HepG2 (cell line): Measurements from ENCODE around the gene TGIF1. TPM values are rescaled to one million over a fixed set of nuclear protein-coding genes. Genes with fewer than 3 reads are reported as not detected.
A peak's percentile ranks its signal among the peaks of the same experiment; 100 is the strongest.

Experiments
- FOXC1 ChIP-seq: sonication (generic); formaldehyde crosslinking; IDR thresholded peaks from 2 replicates; pipeline ENCODE4 v1.8.0; 2022; ENCODE audit warnings: mild to moderate bottlenecking, missing genetic modification reagents, borderline replicate concordance
- GPN1 ChIP-seq: sonication (generic); formaldehyde crosslinking; IDR thresholded peaks from 2 replicates; pipeline ENCODE4 v1.5.1; 2020; ENCODE audit warnings: missing genetic modification reagents, borderline replicate concordance
- HNF4G ChIP-seq, 2 experiments: sonication (generic) in 1 of 2; formaldehyde crosslinking in 1 of 2; IDR thresholded peaks; 2 replicates each; pipeline versions ENCODE4 v1.4.0 to v1.6.1; 2011 to 2020; ENCODE audit warnings: borderline replicate concordance in 2 of 2, low read depth in 2 of 2, mild to moderate bottlenecking in 2 of 2, low read length in 1 of 2, missing genetic modification reagents in 1 of 2, moderate library complexity in 1 of 2
- KLF11 ChIP-seq: IDR thresholded peaks from 2 replicates; pipeline ENCODE4 v1.6.1; 2016; ENCODE audit warnings: missing compliant biosample characterization
- KLF9 ChIP-seq: IDR thresholded peaks from 2 replicates; pipeline ENCODE4 v1.6.1; 2016; ENCODE audit warnings: low read depth
- LBX2 ChIP-seq: sonication (generic); formaldehyde crosslinking; IDR thresholded peaks from 2 replicates; pipeline ENCODE4 v1.5.0; 2020; ENCODE audit warnings: missing genetic modification reagents, mild to moderate bottlenecking, borderline replicate concordance
- MATR3 ChIP-seq: sonication (generic); formaldehyde crosslinking; IDR thresholded peaks from 2 replicates; pipeline ENCODE4 v1.4.0; 2020; ENCODE audit warnings: missing genetic modification reagents
- MBD4 ChIP-seq: IDR thresholded peaks from 2 replicates; pipeline ENCODE4 v1.6.1; 2012; ENCODE audit warnings: low read length, inconsistent platforms, borderline replicate concordance
- NFE2 ChIP-seq: sonication (generic); formaldehyde crosslinking; IDR thresholded peaks from 2 replicates; pipeline ENCODE4 v1.4.0; 2020; ENCODE audit warnings: missing genetic modification reagents
- NFIB ChIP-seq: sonication (generic); formaldehyde crosslinking; IDR thresholded peaks from 2 replicates; pipeline ENCODE4 v1.9.0; 2021; ENCODE audit warnings: missing genetic modification reagents, mild to moderate bottlenecking, borderline replicate concordance
- NKX3-1 ChIP-seq: sonication (generic); formaldehyde crosslinking; IDR thresholded peaks from 2 replicates; pipeline ENCODE4 v1.5.0; 2020; ENCODE audit warnings: missing genetic modification reagents
- PBX3 ChIP-seq: sonication (generic); formaldehyde crosslinking; IDR thresholded peaks from 2 replicates; pipeline ENCODE4 v1.8.1; 2023; ENCODE audit warnings: missing genetic modification reagents, inconsistent platforms, borderline replicate concordance
- PITX1 ChIP-seq: sonication (generic); formaldehyde crosslinking; IDR thresholded peaks from 2 replicates; pipeline ENCODE4 v1.5.1; 2020; ENCODE audit warnings: mild to moderate bottlenecking, missing genetic modification reagents
- PTBP1 ChIP-seq: fragments of 200-400 bp; formaldehyde crosslinking; IDR thresholded peaks from 2 replicates; pipeline ENCODE4 v1.6.1; 2018; ENCODE audit warnings: low read length, low read depth; ENCODE audit not compliant: poor library complexity, severe bottlenecking
- RBM22 ChIP-seq: fragments of 200-400 bp; formaldehyde crosslinking; optimal IDR thresholded peaks from 2 replicates; pipeline ENCODE3; 2017; ENCODE audit warnings: mild to moderate bottlenecking, low read length, moderate library complexity
- SNRNP70 ChIP-seq: fragments of 200-400 bp; formaldehyde crosslinking; IDR thresholded peaks from 2 replicates; pipeline ENCODE4 v1.6.1; 2017; ENCODE audit warnings: mild to moderate bottlenecking, low read depth, low read length, moderate library complexity
- ZBTB46 ChIP-seq: sonication (generic); formaldehyde crosslinking; IDR thresholded peaks from 2 replicates; pipeline ENCODE4 v1.4.0; 2020; ENCODE audit warnings: mild to moderate bottlenecking, missing genetic modification reagents, borderline replicate concordance
- ZBTB49 ChIP-seq: sonication (generic); formaldehyde crosslinking; IDR thresholded peaks from 2 replicates; pipeline ENCODE4 v1.4.0; 2020; ENCODE audit warnings: missing genetic modification reagents, borderline replicate concordance
- ZFP36L1 ChIP-seq: sonication (generic); formaldehyde crosslinking; IDR thresholded peaks from 2 replicates; pipeline ENCODE4 v1.8.0; 2022; ENCODE audit warnings: mild to moderate bottlenecking, missing genetic modification reagents, moderate library complexity
- ZNF225 ChIP-seq: sonication (generic); formaldehyde crosslinking; IDR thresholded peaks from 2 replicates; pipeline ENCODE4 v1.4.0; 2020; ENCODE audit warnings: mild to moderate bottlenecking, missing genetic modification reagents
- ZNF234 ChIP-seq: sonication (generic); formaldehyde crosslinking; conservative IDR thresholded peaks from 2 replicates; pipeline ENCODE4 v1.5.1; 2020; ENCODE audit warnings: mild to moderate bottlenecking, missing genetic modification reagents
- ZNF24 ChIP-seq: fragments of 450-650 bp; IDR thresholded peaks from 2 replicates; pipeline ENCODE4 v1.6.1; 2017; ENCODE audit warnings: antibody characterized with exemption, mild to moderate bottlenecking
- ZNF468 ChIP-seq: sonication (generic); formaldehyde crosslinking; IDR thresholded peaks from 2 replicates; pipeline ENCODE4 v1.8.0; 2022; ENCODE audit warnings: mild to moderate bottlenecking, moderate library complexity, missing genetic modification reagents
- polyA plus RNA-seq, 8 experiments: library from polyadenylated mRNA; depleted of rRNA in 3 of 8; stranded (reverse) in 7 of 8; unstranded in 1 of 8; fragments of >200 nt; fragmentation: Illumina TruSeq in 4 of 8; extraction: Trizol in 4 of 8; gene quantifications; 2 replicates each; pipeline versions ENCODE4 v1.2.1 to v1.2.3, GENCODE V29; 2011 to 2016; ENCODE audit warnings: low read depth in 4 of 8, missing spikeins in 1 of 8, mixed read lengths in 1 of 8; ENCODE audit not compliant: insufficient read depth in 1 of 8
- total RNA-seq, 5 experiments: library from RNA; depleted of rRNA; stranded (reverse); fragments of >200 nt; fragmentation: Illumina TruSeq; extraction: Trizol; gene quantifications; 2 replicates each; pipeline ENCODE4 v1.2.3, GENCODE V29; 2016; ENCODE audit warnings: low read depth in 1 of 5

TGIF1 gene
- total and polyA plus RNA-seq, 2 of the 13 experiments (the other 11 are each of a cell fraction or from before 2014, with no cell fraction given) = 50.0 to 76.1 TPM

- no peak for TF ChIP-seq MATR3 (CRISPR knock-in tag)
- TF ChIP-seq GPN1 (CRISPR knock-in tag) = no peak
- TF ChIP-seq ZFP36L1 (CRISPR knock-in tag) = peak; percentile 77; the same call in 1 of the 2 replicates
- TF ChIP-seq ZNF225 = no peak
- no peak for TF ChIP-seq NFIB (CRISPR knock-in tag)
- TF ChIP-seq NFE2 = no peak
- no peak for TF ChIP-seq ZNF24
- no peak for TF ChIP-seq PBX3 (CRISPR knock-in tag)
- 0 out of 2 replicates have a peak, but pooled peaks have one; percentile 58 for TF ChIP-seq ZNF234 (CRISPR knock-in tag)
- TF ChIP-seq FOXC1 (CRISPR knock-in tag) = 0 out of 2 replicates have a peak, but pooled peaks have one; percentile 42
- TF ChIP-seq PTBP1 = no peak
- no peak for TF ChIP-seq ZBTB49 (CRISPR knock-in tag)
- TF ChIP-seq NKX3-1 (CRISPR knock-in tag) = 0 out of 2 replicates have a peak, but pooled peaks have one; percentile 74
- no peak for TF ChIP-seq RBM22
- no peak for TF ChIP-seq ZNF468 (CRISPR knock-in tag)
- no peak for TF ChIP-seq LBX2 (CRISPR knock-in tag)
- peak; percentile 46 for TF ChIP-seq KLF11 (CRISPR knock-in tag)
- 0 out of 2 replicates have a peak, but pooled peaks have one; percentile 5 for TF ChIP-seq HNF4G (IDR thresholded peaks at IDR 0.05; ENCODE audit: borderline replicate concordance, low read depth, low read length)
- 0 out of 2 replicates have a peak, but pooled peaks have one; percentile 15 for TF ChIP-seq HNF4G (CRISPR knock-in tag; IDR thresholded peaks at IDR 0.05; ENCODE audit: borderline replicate concordance, low read depth)
- TF ChIP-seq SNRNP70 = no peak
- no peak for TF ChIP-seq MBD4
- no peak for TF ChIP-seq ZBTB46 (CRISPR knock-in tag)
- TF ChIP-seq PITX1 = peak; percentile 65; the same call in 1 of the 2 replicates
- TF ChIP-seq KLF9 (CRISPR knock-in tag) = no peak
These were observed 1.8 kb upstream of the TGIF1 start (continued) for GRCh38 chr18:3447895-3448837.
